Activated CD4-positive, alpha-beta T cell treated with anti-CD3 and anti-CD28 coated beads, Interleukin-2, amount 50 U/mL, for 1 hour (primary cell): Measurements from ENCODE around the gene PDZRN3.

ENCODE experiments used
- DNase-seq: peaks from one replicate; pipeline ENCODE4 v3.0.0-alpha.2; 2020

Gene PDZRN3

GRCh38 chr3:73409138-73409763, 215.5 kb downstream of the PDZRN3 start:
- DNase-seq: no peak

GRCh38 chr3:73408634-73409033, 216.1 kb downstream of the PDZRN3 start:
- no peak for DNase-seq

DNA sequence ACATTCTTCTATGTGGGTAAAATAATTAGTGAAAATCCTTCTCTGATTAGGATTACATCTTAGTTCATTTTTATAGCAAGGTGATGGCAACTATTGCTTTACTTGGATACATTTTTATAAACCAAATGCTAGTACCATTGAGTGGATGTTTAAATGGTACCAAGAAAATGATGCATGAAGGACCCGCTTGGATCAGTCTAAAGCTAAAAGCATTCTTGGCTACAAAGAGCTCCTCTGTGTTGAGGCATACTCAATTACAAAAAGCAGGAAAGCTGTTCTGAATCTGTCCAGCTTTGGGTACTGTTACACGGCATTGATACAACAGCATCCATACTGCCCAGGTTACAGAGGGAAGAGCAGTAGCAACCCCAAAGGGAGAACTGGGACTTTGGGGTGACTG, 217.2 kb downstream of the PDZRN3 start:
- DNase-seq: no peak

DNA sequence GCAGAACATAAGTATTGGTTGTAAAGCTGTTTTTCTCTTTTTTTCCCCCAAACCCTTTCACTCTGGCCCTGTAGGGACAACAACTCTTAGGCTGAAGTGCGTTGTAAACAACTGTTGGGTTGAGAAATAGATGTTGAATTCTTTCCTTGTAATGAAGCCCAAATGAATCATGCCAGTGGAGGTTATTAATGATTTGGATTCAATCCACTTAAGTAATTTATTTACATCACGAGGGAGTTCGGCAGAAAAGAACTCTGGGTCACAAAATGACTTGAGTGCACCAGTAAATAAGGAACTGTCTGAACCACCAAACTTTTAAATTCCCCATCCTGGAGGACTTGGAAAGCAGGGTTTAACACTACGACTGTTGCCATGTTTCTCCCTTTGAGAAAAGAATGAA, 218.9 kb downstream of the PDZRN3 start:
- DNase-seq: no peak

- no peak for DNase-seq
These were observed 219.7 kb downstream of the PDZRN3 start for GRCh38 chr3:73405000-73405399.

GRCh38 chr3:73404435-73404834, 220.3 kb downstream of the PDZRN3 start:
- DNase-seq: no peak

DNA sequence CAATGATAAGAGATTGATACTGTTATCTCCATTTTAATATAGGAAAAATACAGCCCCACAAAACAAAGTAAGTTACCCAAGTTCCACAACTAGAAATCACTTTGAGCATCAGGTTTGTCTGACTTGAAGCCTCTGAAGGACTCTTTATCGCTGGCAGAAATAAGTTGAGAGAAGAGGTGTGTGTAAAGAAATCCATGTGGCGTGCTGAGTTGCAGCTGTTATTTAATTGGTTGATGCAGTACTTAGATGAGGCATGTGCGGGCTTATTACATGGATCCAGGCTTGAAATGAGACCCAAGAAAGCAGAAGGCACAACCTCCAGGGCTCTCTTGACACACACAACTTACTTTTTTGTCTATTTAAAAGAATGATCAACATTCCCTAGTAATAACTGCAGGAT, 221.3 kb downstream of the PDZRN3 start:
- no peak for DNase-seq

- no peak for DNase-seq
These were observed 223.0 kb downstream of the PDZRN3 start for GRCh38 chr3:73401616-73402279.

GRCh38 chr3:73401059-73401458, 223.7 kb downstream of the PDZRN3 start:
- DNase-seq: no peak

GRCh38 chr3:73399666-73400253, 225.0 kb downstream of the PDZRN3 start:
- no peak for DNase-seq

GRCh38 chr3:73399106-73399505, 225.6 kb downstream of the PDZRN3 start:
- no peak for DNase-seq

DNA sequence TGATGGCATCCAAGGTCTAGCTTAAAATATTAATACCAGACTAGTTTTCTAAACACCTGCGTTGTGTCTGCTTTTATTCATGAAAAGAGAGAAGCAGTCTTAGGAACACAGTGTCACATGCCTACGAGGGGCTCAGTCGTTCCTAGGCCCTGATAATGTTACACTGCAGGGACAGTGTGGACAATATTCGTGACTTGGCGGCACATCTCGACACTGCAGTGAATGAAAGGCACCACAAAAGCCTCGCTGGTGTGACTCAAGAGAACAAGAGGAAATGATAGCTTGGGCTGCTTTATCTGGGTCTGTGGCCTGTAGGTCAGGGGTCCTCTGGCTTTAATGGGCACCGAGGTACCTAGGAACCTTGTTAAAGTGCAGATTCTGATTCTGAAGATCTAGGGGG, 226.7 kb downstream of the PDZRN3 start:
- no peak for DNase-seq

- no peak for DNase-seq
These were observed 230.5 kb downstream of the PDZRN3 start for GRCh38 chr3:73394240-73394639.

DNA sequence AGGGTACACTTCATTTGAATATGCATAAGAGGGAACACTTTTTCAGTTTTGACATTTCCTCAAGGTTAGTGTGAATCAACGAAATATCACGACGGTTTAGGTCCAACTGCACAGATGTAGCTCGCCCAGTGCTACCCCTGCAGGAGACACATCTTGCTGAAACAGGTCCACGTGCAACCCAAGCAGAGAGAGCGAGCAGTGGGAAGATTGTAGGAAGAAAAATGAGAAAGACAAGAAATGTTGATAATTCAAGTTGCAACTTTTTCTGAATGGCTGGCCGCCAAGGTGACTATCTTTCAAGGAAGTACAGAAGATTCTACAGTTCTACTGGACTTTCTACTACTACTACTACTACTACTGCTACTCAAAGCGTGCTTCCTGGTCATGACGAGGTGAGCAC, 231.7 kb downstream of the PDZRN3 start:
- no peak for DNase-seq

- DNase-seq: no peak
These were observed 232.8 kb downstream of the PDZRN3 start for GRCh38 chr3:73391984-73392383.

DNA sequence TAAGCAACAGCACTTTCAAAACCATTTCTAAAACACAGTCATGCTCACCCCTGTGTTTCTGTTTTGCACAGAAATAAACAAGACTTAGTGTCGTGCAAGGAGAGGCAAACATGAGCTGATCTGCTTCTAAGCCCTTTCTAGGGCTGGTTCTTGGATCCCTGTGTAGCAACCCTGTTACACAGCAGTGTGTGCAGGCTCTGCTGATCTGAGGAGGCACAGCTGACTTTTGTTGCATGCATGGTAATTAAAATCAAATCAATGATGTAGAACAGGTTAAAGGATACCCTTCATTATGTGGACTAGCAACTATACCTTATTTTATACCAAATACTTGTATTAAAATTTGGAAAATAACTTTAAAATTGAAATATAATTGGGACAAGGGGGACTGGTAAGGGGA, 234.8 kb downstream of the PDZRN3 start:
- no peak for DNase-seq

- no peak for DNase-seq
These were observed 235.5 kb downstream of the PDZRN3 start for GRCh38 chr3:73389117-73389813.

DNA sequence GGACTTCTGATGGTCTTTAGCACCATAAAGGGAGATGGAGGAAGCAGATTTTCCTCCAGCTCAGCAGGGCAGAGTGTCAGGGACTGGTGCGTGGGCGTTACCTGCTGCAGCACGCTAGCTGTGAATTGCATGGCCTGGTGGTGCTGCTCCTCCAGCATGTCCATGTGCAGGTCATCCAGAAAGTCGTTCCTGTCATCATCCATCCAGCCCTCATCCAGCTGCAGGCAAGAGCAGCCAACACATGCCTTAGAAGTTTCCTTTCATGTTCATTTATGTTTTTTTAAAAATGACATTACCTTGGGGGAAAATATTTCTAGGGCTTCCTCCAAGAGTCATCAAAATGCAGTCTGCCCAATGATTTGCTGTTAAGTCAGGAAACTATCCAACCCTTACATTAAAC, 239.2 kb downstream of the PDZRN3 start:
- DNase-seq: no peak

GRCh38 chr3:73384091-73384906, 240.4 kb downstream of the PDZRN3 start:
- DNase-seq: no peak

DNA sequence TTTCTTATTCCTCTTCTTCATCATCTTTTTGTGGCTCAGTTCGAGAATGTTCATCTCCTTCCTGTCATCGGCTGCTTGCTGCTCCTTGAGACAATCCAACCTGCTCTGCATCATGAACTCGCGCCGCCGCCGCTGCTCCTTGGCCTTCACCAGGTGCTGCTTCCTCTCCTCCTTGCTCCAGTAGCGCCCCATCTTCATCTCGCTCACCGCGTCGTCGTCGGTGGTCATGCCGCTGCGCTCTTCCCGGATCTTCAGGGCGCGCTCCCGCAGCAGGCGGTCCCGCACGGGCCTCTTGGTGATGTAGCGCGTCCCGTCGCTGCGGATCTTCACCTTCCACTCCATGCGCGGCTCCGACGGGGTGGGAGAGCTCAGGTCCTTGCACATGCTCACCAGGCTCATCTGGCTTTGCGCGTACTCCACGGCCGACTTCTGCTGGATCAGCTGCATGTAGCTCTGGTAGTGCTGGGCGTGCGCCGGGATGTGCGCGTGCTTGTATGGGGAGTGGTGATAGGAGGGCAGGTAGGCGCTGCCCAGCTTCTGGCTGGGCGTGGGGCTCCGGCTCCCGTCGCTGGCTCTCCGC, 241.2 kb downstream of the PDZRN3 start:
- no peak for DNase-seq

DNA sequence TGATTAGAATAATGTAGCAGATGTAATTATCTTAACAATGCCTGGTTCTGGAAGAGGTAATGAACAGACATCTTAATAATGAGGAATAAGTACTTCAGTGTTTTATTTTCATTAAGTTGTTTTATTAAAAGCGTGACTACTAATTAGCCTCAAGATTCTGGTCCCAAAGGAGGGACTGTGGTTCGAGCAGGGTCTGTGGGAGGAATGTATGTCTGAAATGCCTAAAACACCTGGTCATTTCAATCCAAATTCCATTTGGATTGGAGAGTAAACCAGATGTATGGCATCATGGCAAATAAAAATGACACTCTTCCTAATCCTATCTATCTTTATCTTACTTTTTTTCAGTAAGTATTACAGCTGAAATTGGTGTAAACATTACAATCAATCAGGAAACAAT, 243.2 kb downstream of the PDZRN3 start:
- DNase-seq: no peak

- no peak for DNase-seq
These were observed 243.8 kb downstream of the PDZRN3 start for GRCh38 chr3:73380735-73381532.
